Natural killer cell (primary cell): ENCODE data around the gene MAP3K14. TPM values are rescaled to one million over a fixed set of nuclear protein-coding genes. Genes with fewer than 3 reads are reported as not detected.
"Not testable (repeated sequence)": the region's sequence is repeated elsewhere in the genome, so short reads cannot be mapped to it uniquely, and the experiment has no call there.

Source experiments
- ATAC-seq, 3 donors: fragments of 150-1000 bp in 2 of 3; fragments of 200-7000 bp in 1 of 3; cut with Tn5 transposase; 1 replicate in 1 of 3; 2 replicates in 2 of 3; pipeline ENCODE4 v1.10.0; 2021; ENCODE audit warnings: mild to moderate bottlenecking in 2 of 3, moderate library complexity in 2 of 3
- DNase-seq, 2 donors: peaks; one replicate each; pipeline versions ENCODE4 v3.0.0 to v3.0.0-alpha.2; 2013 to 2021; ENCODE audit warnings: mixed read lengths in 1 of 2
- H3K27ac ChIP-seq: one replicate; pipeline ENCODE4 v1.5.1; 2013; ENCODE audit warnings: mild to moderate bottlenecking, low read length
- H3K27me3 ChIP-seq: one replicate; pipeline ENCODE4 v1.6.1; 2013; ENCODE audit warnings: low read length; ENCODE audit not compliant: control insufficient read depth, insufficient read depth
- H3K36me3 ChIP-seq: one replicate; pipeline ENCODE4 v1.6.1; 2013; ENCODE audit warnings: low read length; ENCODE audit not compliant: control insufficient read depth, insufficient read depth
- H3K4me1 ChIP-seq: one replicate; pipeline ENCODE4 v1.6.1; 2013; ENCODE audit warnings: low read length; ENCODE audit not compliant: control insufficient read depth, insufficient read depth
- H3K4me3 ChIP-seq: one replicate; pipeline ENCODE4 v1.5.1; 2013; ENCODE audit warnings: low read length
- H3K9me3 ChIP-seq: one replicate; pipeline ENCODE4 v1.6.1; 2013; ENCODE audit warnings: low read length; ENCODE audit not compliant: control insufficient read depth, insufficient read depth
- H3K27ac Mint-ChIP-seq, 2 donors: one replicate each; pipeline ENCODE4 v1.8.0; 2022; ENCODE audit warnings: mild to moderate bottlenecking in 2 of 2, mixed read lengths in 2 of 2, moderate library complexity in 1 of 2
- H3K27me3 Mint-ChIP-seq, 2 donors: one replicate each; pipeline ENCODE4 v1.8.0; 2022; ENCODE audit warnings: low read depth in 2 of 2, mixed read lengths in 2 of 2
- H3K36me3 Mint-ChIP-seq: one replicate; pipeline ENCODE4 v1.8.0; 2022; ENCODE audit warnings: mixed read lengths
- H3K4me1 Mint-ChIP-seq, 2 donors: one replicate each; pipeline ENCODE4 v1.8.0; 2022; ENCODE audit warnings: mixed read lengths in 2 of 2
- H3K4me3 Mint-ChIP-seq: one replicate; pipeline ENCODE4 v1.8.0; 2022; ENCODE audit warnings: mild to moderate bottlenecking, moderate library complexity, mixed read lengths
- H3K9me3 Mint-ChIP-seq, 2 donors: one replicate each; pipeline ENCODE4 v1.8.0; 2022; ENCODE audit warnings: mixed read lengths in 2 of 2
- WGBS: methylation state at CpG from one replicate; pipeline ENCODE4 v1.1.7; 2013; ENCODE audit warnings: missing lambda C conversion rate; ENCODE audit not compliant: insufficient coverage; 5-methylcytosine and 5-hydroxymethylcytosine counted together
- intact Hi-C: fragments of 100-400 bp; cut with micrococcal nuclease; formaldehyde crosslinking; loops from one replicate; pipeline ENCODE4 v1.14.2; 2022
- total RNA-seq, 4 donors: library from RNA; stranded (reverse); fragments of 120-200 nt in 1 of 4; gene quantifications; one replicate each; pipeline versions ENCODE4 v1.2.3 to v1.2.4, GENCODE V29; 2013 to 2022
- TF ChIP-seq, protein P1 (sequence below): fragments of 200-600 bp; IDR thresholded peaks from one replicate; pipeline ENCODE4 v1.8.0; 2022; ENCODE audit warnings: antibody characterized with exemption

MAP3K14 gene
- total RNA-seq, 3 donors from 2014 or later (not counting 1 experiment from before 2014, with no cell fraction given): 28.0 to 31.9 (median 31.6) TPM

DNA sequence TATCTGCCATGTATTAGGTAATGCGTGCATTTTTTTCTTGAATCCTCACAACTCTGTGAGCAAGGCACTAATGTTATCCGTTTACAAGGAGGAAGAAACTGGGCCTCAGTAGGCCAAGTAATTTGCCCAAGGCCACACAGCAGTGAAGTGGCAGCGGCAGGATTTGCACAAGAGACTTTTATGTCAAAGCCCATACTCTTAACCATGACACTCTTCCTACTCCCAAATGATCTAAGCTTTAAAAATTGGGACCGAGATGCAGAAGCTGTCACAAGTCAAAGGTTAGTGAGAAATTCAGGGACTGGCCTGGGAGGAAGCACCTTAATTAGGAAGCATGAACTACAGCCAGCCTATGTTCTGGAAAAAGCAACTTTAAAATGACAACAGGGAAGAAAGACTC lies 10.7 kb downstream of the MAP3K14 start:
- Mint-ChIP-seq H3K9me3 (no peaks in the 10 kb centered on the region), H3K4me3 (no peak overlapping the region), H3K27me3 (no peaks in the 10 kb centered on the region), H3K4me1 (peaks cover 39 to 62% of the 10 kb centered on the region in 2 donors), H3K27ac (peak overlapping the region; percentile 18 to 26), H3K36me3 (no peaks in the 10 kb centered on the region)
- H3K4me3 ChIP-seq: no peak overlapping the region
- TF ChIP-seq, protein P1, sequence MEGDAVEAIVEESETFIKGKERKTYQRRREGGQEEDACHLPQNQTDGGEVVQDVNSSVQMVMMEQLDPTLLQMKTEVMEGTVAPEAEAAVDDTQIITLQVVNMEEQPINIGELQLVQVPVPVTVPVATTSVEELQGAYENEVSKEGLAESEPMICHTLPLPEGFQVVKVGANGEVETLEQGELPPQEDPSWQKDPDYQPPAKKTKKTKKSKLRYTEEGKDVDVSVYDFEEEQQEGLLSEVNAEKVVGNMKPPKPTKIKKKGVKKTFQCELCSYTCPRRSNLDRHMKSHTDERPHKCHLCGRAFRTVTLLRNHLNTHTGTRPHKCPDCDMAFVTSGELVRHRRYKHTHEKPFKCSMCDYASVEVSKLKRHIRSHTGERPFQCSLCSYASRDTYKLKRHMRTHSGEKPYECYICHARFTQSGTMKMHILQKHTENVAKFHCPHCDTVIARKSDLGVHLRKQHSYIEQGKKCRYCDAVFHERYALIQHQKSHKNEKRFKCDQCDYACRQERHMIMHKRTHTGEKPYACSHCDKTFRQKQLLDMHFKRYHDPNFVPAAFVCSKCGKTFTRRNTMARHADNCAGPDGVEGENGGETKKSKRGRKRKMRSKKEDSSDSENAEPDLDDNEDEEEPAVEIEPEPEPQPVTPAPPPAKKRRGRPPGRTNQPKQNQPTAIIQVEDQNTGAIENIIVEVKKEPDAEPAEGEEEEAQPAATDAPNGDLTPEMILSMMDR: no peak
- H3K4me1 ChIP-seq: peaks cover 55% of the 10 kb centered on the region
- ATAC-seq (no peak), DNase-seq (no peak)
- intact Hi-C loops: no loop called here
- no peaks in the 10 kb centered on the region for H3K27me3 ChIP-seq
- H3K36me3 ChIP-seq: peaks cover 6% of the 10 kb centered on the region
- no peaks in the 10 kb centered on the region for H3K9me3 ChIP-seq
- no peak overlapping the region for H3K27ac ChIP-seq
- 82% methylated on average over 4 of the region's 4 CpGs for WGBS

- Mint-ChIP-seq H3K9me3 (no peaks in the 10 kb centered on the region), H3K27ac (peak overlapping the region in 1 of 2 donors; percentile 18), H3K4me3 (no peak overlapping the region), H3K4me1 (peaks cover 37 to 60% of the 10 kb centered on the region in 2 donors), H3K36me3 (no peaks in the 10 kb centered on the region), H3K27me3 (no peaks in the 10 kb centered on the region)
- Histone ChIP-seq H3K36me3 (peaks cover 6% of the 10 kb centered on the region), H3K4me1 (peaks cover 50% of the 10 kb centered on the region), H3K4me3 (no peak overlapping the region), H3K27ac (no peak overlapping the region), H3K27me3 (no peaks in the 10 kb centered on the region), H3K9me3 (no peaks in the 10 kb centered on the region)
- intact Hi-C loops: no loop called here
- DNase-seq: no peak
- 87% methylated on average over 3 of the region's 3 CpGs for WGBS
- peak in 1 of 3 donors; percentile 41 for ATAC-seq
- TF ChIP-seq, protein P1: no peak
Observed at GRCh38 chr17:45305530-45306087, 11.2 kb downstream of the MAP3K14 start.

GRCh38 chr17:45302649-45303173 lies 14.1 kb downstream of the MAP3K14 start:
- Mint-ChIP-seq H3K27me3 (no peaks in the 10 kb centered on the region), H3K9me3 (no peaks in the 10 kb centered on the region), H3K4me1 (peaks cover 43 to 62% of the 10 kb centered on the region in 2 donors), H3K4me3 (peak overlapping the region; percentile 40), H3K27ac (peak overlapping the region; percentile 83 to 86), H3K36me3 (no peaks in the 10 kb centered on the region)
- intact Hi-C loops: loop anchor here (2.0 kb wide), 1 partner anchor 14 kb away; the partner anchor contains the start of gene MAP3K14
- H3K27me3 ChIP-seq: no peaks in the 10 kb centered on the region
- peak in 1 of 2 donors; percentile 47 for DNase-seq
- H3K27ac ChIP-seq: peak overlapping the region; percentile 40
- no peak overlapping the region for H3K4me3 ChIP-seq
- TF ChIP-seq, protein P1: no peak
- H3K9me3 ChIP-seq: no peaks in the 10 kb centered on the region
- peak; percentile 67 to 83 (median 68) for ATAC-seq
- peaks cover 45% of the 10 kb centered on the region for H3K4me1 ChIP-seq
- H3K36me3 ChIP-seq: peaks cover 4% of the 10 kb centered on the region
- 26% methylated on average over 10 of the region's 10 CpGs for WGBS

- H3K4me1 Mint-ChIP-seq: peaks cover 40 to 60% of the 10 kb centered on the region in 2 donors
Observed at GRCh38 chr17:45302220-45302619, 14.6 kb downstream of the MAP3K14 start.

More at GRCh38 chr17:45302220-45302619, 14.6 kb downstream of the MAP3K14 start:
- H3K36me3 ChIP-seq, H3K4me3 Mint-ChIP-seq, H3K4me3 ChIP-seq, H3K36me3 Mint-ChIP-seq, DNase-seq, ATAC-seq, H3K9me3 Mint-ChIP-seq, H3K27me3 Mint-ChIP-seq, H3K9me3 ChIP-seq, H3K27me3 ChIP-seq: not testable (repeated sequence)
- peak overlapping the region; percentile 40 for H3K27ac ChIP-seq
- peak overlapping the region; percentile 83 to 86 for H3K27ac Mint-ChIP-seq
- WGBS: 62% methylated on average over 6 of the region's 9 CpGs
- H3K4me1 ChIP-seq: peaks cover 42% of the 10 kb centered on the region
- intact Hi-C loops: loop anchor here (2.0 kb wide), 1 partner anchor 15 kb away; the partner anchor contains the start of gene MAP3K14
